Muscle layer of colon (tissue), 2 donors: Measurements from ENCODE around the gene MEGF6.

ENCODE experiments used
- H3K27ac ChIP-seq: one replicate; pipeline ENCODE4 v1.7.0; 2013; ENCODE audit warnings: low read depth, mild to moderate bottlenecking, low read length, moderate library complexity
- H3K27me3 ChIP-seq, 2 donors: one replicate each; pipeline ENCODE4 v1.7.0; 2013; ENCODE audit warnings: low read length in 2 of 2, mild to moderate bottlenecking in 2 of 2; ENCODE audit not compliant: insufficient read depth in 2 of 2, control insufficient read depth in 1 of 2
- H3K36me3 ChIP-seq: one replicate; pipeline ENCODE4 v1.7.0; 2013; ENCODE audit warnings: mild to moderate bottlenecking, low read length; ENCODE audit not compliant: insufficient read depth
- H3K4me1 ChIP-seq: one replicate; pipeline ENCODE4 v1.7.0; 2013; ENCODE audit warnings: mild to moderate bottlenecking, low read length; ENCODE audit not compliant: insufficient read depth
- H3K4me3 ChIP-seq, 2 donors: one replicate each; pipeline ENCODE4 v1.7.0; 2013; ENCODE audit warnings: low read length in 2 of 2, low read depth in 1 of 2, mild to moderate bottlenecking in 1 of 2, moderate library complexity in 1 of 2
- H3K9ac ChIP-seq: one replicate; pipeline ENCODE4 v1.7.0; 2013; ENCODE audit warnings: low read length
- H3K9me3 ChIP-seq: one replicate; pipeline ENCODE4 v1.7.0; 2013; ENCODE audit warnings: mild to moderate bottlenecking, low read length
- donor health status: abdominal sarcoma.
- donor health status: Adenocarcinoma of cecum.

MEGF6 gene

GRCh38 chr1:3610527-3611169 is 660 bp downstream of the MEGF6 start:
- H3K27ac ChIP-seq = no peak overlapping the region
- H3K4me1 ChIP-seq = no peaks in the 10 kb centered on the region
- no peak overlapping the region for H3K4me3 ChIP-seq
- H3K36me3 ChIP-seq = no peaks in the 10 kb centered on the region
- H3K27me3 ChIP-seq = peaks cover 15 to 43% of the 10 kb centered on the region in 2 donors
- no peak overlapping the region for H3K9ac ChIP-seq
- no peaks in the 10 kb centered on the region for H3K9me3 ChIP-seq

GRCh38 chr1:3609769-3610526 is 1.4 kb downstream of the MEGF6 start:
- Histone ChIP-seq H3K36me3 (no peaks in the 10 kb centered on the region), H3K9me3 (no peaks in the 10 kb centered on the region), H3K4me1 (no peaks in the 10 kb centered on the region), H3K27me3 (peaks cover 15 to 43% of the 10 kb centered on the region in 2 donors), H3K9ac (no peak overlapping the region), H3K4me3 (no peak overlapping the region), H3K27ac (no peak overlapping the region)

GRCh38 chr1:3609016-3609768 is 2.1 kb downstream of the MEGF6 start:
- Histone ChIP-seq H3K27ac (no peak overlapping the region), H3K4me3 (no peak overlapping the region), H3K36me3 (no peaks in the 10 kb centered on the region), H3K9me3 (no peaks in the 10 kb centered on the region), H3K9ac (no peak overlapping the region), H3K4me1 (no peaks in the 10 kb centered on the region), H3K27me3 (peaks cover 15 to 43% of the 10 kb centered on the region in 2 donors)

GRCh38 chr1:3608154-3608553 is 3.2 kb downstream of the MEGF6 start:
- Histone ChIP-seq H3K27me3 (peaks cover 15 to 43% of the 10 kb centered on the region in 2 donors), H3K4me3 (no peak overlapping the region), H3K36me3 (no peaks in the 10 kb centered on the region), H3K9me3 (no peaks in the 10 kb centered on the region), H3K27ac (no peak overlapping the region), H3K4me1 (no peaks in the 10 kb centered on the region), H3K9ac (no peak overlapping the region)

GRCh38 chr1:3607703-3608065 is 3.6 kb downstream of the MEGF6 start:
- no peaks in the 10 kb centered on the region for H3K9me3 ChIP-seq
- no peaks in the 10 kb centered on the region for H3K36me3 ChIP-seq
- H3K4me3 ChIP-seq = no peak overlapping the region
- no peak overlapping the region for H3K27ac ChIP-seq
- no peaks in the 10 kb centered on the region for H3K4me1 ChIP-seq
- no peak overlapping the region for H3K9ac ChIP-seq
- peaks cover 13 to 43% of the 10 kb centered on the region in 2 donors for H3K27me3 ChIP-seq

- no peaks in the 10 kb centered on the region for H3K4me1 ChIP-seq
- H3K9ac ChIP-seq = no peak overlapping the region
- no peaks in the 10 kb centered on the region for H3K36me3 ChIP-seq
- no peak overlapping the region for H3K27ac ChIP-seq
- H3K27me3 ChIP-seq = peaks cover 11 to 41% of the 10 kb centered on the region in 2 donors
- no peaks in the 10 kb centered on the region for H3K9me3 ChIP-seq
- no peak overlapping the region for H3K4me3 ChIP-seq
Measured at GRCh38 chr1:3606779-3607702, 4.3 kb downstream of the MEGF6 start.

GRCh38 chr1:3604997-3605823 is 6.1 kb downstream of the MEGF6 start:
- Histone ChIP-seq H3K9me3 (no peaks in the 10 kb centered on the region), H3K4me3 (no peak overlapping the region), H3K9ac (no peak overlapping the region), H3K36me3 (no peaks in the 10 kb centered on the region), H3K27ac (no peak overlapping the region), H3K27me3 (peaks cover 11 to 26% of the 10 kb centered on the region in 2 donors), H3K4me1 (no peaks in the 10 kb centered on the region)

- Histone ChIP-seq H3K27me3 (peaks cover 6 to 19% of the 10 kb centered on the region in 2 donors), H3K27ac (no peak overlapping the region), H3K9ac (no peak overlapping the region), H3K36me3 (no peaks in the 10 kb centered on the region), H3K9me3 (no peaks in the 10 kb centered on the region), H3K4me1 (no peaks in the 10 kb centered on the region), H3K4me3 (no peak overlapping the region)
Measured at GRCh38 chr1:3604468-3604974, 6.8 kb downstream of the MEGF6 start.

- H3K9ac ChIP-seq = no peak overlapping the region
- H3K4me1 ChIP-seq = no peaks in the 10 kb centered on the region
- H3K27ac ChIP-seq = no peak overlapping the region
- no peaks in the 10 kb centered on the region for H3K9me3 ChIP-seq
- H3K36me3 ChIP-seq = no peaks in the 10 kb centered on the region
- peaks cover 0 to 12% of the 10 kb centered on the region in 2 donors for H3K27me3 ChIP-seq
- no peak overlapping the region for H3K4me3 ChIP-seq
Measured at GRCh38 chr1:3603571-3604467, 7.5 kb downstream of the MEGF6 start.
